HFFc6 (cell line): ENCODE measurements around the gene ZNF394. TPM values are rescaled to one million over a fixed set of nuclear protein-coding genes. Genes with fewer than 3 reads are reported as not detected.
A peak's percentile ranks its signal among the peaks of the same experiment; 100 is the strongest.
"Not testable (repeated sequence)": the region's sequence is repeated elsewhere in the genome, so short reads cannot be mapped to it uniquely, and the experiment has no call there.

Source experiments
- DNase-seq: peaks from one replicate; pipeline ENCODE4 v3.0.0-alpha.2; 2018
- H3K27ac Mint-ChIP-seq: 2 replicates; pipeline ENCODE4 v1.8.0; 2020; ENCODE audit warnings: mild to moderate bottlenecking, mixed read lengths
- H3K27me3 Mint-ChIP-seq: 2 replicates; pipeline ENCODE4 v1.8.0; 2021; ENCODE audit warnings: mild to moderate bottlenecking, moderate library complexity, mixed read lengths; ENCODE audit not compliant: insufficient read depth
- H3K36me3 Mint-ChIP-seq: 2 replicates; pipeline ENCODE4 v1.8.0; 2021; ENCODE audit warnings: low read depth, mixed read lengths
- H3K4me1 Mint-ChIP-seq: 2 replicates; pipeline ENCODE4 v1.8.0; 2020; ENCODE audit warnings: low read depth, mixed read lengths
- H3K4me3 Mint-ChIP-seq: 2 replicates; pipeline ENCODE4 v1.8.0; 2020; ENCODE audit warnings: mild to moderate bottlenecking, moderate library complexity, mixed read lengths
- H3K9me3 Mint-ChIP-seq: 2 replicates; pipeline ENCODE4 v1.8.0; 2020; ENCODE audit warnings: mild to moderate bottlenecking, mixed read lengths
- CTCF ChIP-seq: fragments of 200-600 bp; sonication (generic); IDR thresholded peaks from 2 replicates; pipeline ENCODE4 v1.5.0; 2021; ENCODE audit warnings: antibody characterized with exemption, mild to moderate bottlenecking
- total RNA-seq, 6 experiments: library from RNA; stranded (reverse); fragmentation: NEBNext Ultra II Directional; extraction: Animal tissue kit (Norgen Biotek cat#: 25700); gene quantifications; 2 replicates in 1 of 6; 3 replicates in 5 of 6; pipeline ENCODE4 v1.2.3, GENCODE V29; 2021

ZNF394 gene
- total RNA-seq, 6 experiments from 2014 or later = 12.7 to 15.1 (median 14.4) TPM

DNA sequence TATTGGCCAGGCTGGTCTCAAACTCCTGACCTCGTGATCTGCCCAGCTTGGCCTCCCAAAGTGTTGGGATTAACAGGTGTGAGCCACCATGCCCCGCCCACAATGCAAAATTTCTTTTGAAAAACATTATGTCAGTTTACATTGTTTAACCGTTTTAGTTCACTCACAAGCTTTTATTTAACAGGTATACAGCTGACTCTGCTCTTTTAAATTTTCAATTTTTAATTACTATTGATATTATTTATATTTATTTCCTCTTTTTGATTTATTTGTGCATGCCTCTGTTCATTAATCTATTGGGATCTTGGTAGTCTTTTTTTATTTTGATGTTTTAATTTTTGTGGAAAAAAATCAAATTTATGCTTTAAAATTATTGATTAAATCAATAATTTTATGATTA is 21.3 kb upstream of the ZNF394 start:
- Mint-ChIP-seq H3K27ac (no peak overlapping the region), H3K4me3 (no peak overlapping the region), H3K27me3 (no peaks in the 10 kb centered on the region), H3K36me3 (peaks cover 48% of the 10 kb centered on the region), H3K4me1 (no peaks in the 10 kb centered on the region), H3K9me3 (no peaks in the 10 kb centered on the region)
- no peak for TF ChIP-seq CTCF
- DNase-seq = no peak

DNA sequence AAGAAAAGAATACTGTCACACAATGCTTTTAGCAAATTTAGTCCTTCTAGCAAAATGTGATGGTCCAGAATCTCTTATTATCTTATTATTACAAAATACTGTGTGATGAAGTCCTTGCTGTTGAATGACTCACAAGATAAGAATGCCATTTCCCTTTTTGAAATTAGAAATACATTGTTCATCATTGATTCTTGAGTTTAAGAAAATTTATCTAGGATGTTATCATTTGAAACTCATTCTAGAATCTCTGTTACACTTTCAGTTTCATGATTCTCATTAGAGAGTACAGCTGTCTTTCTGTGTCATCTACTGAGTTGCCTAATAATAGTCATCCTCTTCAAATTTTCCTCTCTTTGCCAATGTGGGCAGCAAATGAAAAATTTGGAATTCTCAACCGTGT is 14.0 kb upstream of the ZNF394 start:
- no peak for TF ChIP-seq CTCF
- peak; percentile 9 for DNase-seq
- Mint-ChIP-seq H3K4me1 (peaks cover 7% of the 10 kb centered on the region), H3K4me3 (no peak overlapping the region; the same call in 1 of the 2 replicates), H3K9me3 (no peaks in the 10 kb centered on the region), H3K27ac (peak overlapping the region; percentile 65), H3K27me3 (peaks cover 1% of the 10 kb centered on the region; the same call in 1 of the 2 replicates), H3K36me3 (peaks cover 21% of the 10 kb centered on the region)

- peaks cover 1% of the 10 kb centered on the region; the same call in 1 of the 2 replicates for H3K27me3 Mint-ChIP-seq
- H3K4me1 Mint-ChIP-seq = peaks cover 29% of the 10 kb centered on the region
- peak overlapping the region; percentile 96 for H3K27ac Mint-ChIP-seq
- peaks cover 28% of the 10 kb centered on the region for H3K36me3 Mint-ChIP-seq
- TF ChIP-seq CTCF = no peak
- peaks cover 8% of the 10 kb centered on the region for H3K9me3 Mint-ChIP-seq
- H3K4me3 Mint-ChIP-seq = peak overlapping the region; percentile 96
- no peak for DNase-seq
Observed at GRCh38 chr7:99505324-99505662, 5.2 kb upstream of the ZNF394 start.

GRCh38 chr7:99504603-99505323 is 4.7 kb upstream of the ZNF394 start, which contains the start of gene ZKSCAN5:
ZKSCAN5 (plus strand) TSS chr7:99504662; CDS start chr7:99506045, 1,383 bp downstream.
- Mint-ChIP-seq H3K4me1 (peaks cover 30% of the 10 kb centered on the region), H3K36me3 (peaks cover 33% of the 10 kb centered on the region), H3K9me3 (peaks cover 8% of the 10 kb centered on the region), H3K27me3 (peaks cover 4% of the 10 kb centered on the region; the same call in 1 of the 2 replicates), H3K4me3 (peak within 1 kb of the TSS; percentile 96), H3K27ac (peak within 1 kb of the TSS; percentile 96)
- DNase-seq = peak; percentile 96
- TF ChIP-seq CTCF = peak; percentile 39; the same call in 1 of the 2 replicates

- Mint-ChIP-seq H3K4me1 (peaks cover 30% of the 10 kb centered on the region), H3K36me3 (peaks cover 38% of the 10 kb centered on the region), H3K4me3 (peak overlapping the region; percentile 96), H3K27ac (peak overlapping the region; percentile 96), H3K9me3 (peaks cover 8% of the 10 kb centered on the region), H3K27me3 (peaks cover 4% of the 10 kb centered on the region; the same call in 1 of the 2 replicates)
- TF ChIP-seq CTCF = no peak
- DNase-seq = no peak
Observed at GRCh38 chr7:99504281-99504602, 4.2 kb upstream of the ZNF394 start.

- peak overlapping the region; percentile 98 for H3K4me3 Mint-ChIP-seq
- peaks cover 12% of the 10 kb centered on the region for H3K9me3 Mint-ChIP-seq
- not testable (repeated sequence) for H3K27ac Mint-ChIP-seq, H3K27me3 Mint-ChIP-seq, DNase-seq
- H3K36me3 Mint-ChIP-seq = peaks cover 50% of the 10 kb centered on the region
- H3K4me1 Mint-ChIP-seq = peaks cover 36% of the 10 kb centered on the region
Observed at GRCh38 chr7:99501236-99501635, 1.2 kb upstream of the ZNF394 start.
